ENCODE data around the gene DTWD2.
"Not testable (repeated sequence)": the region's sequence is repeated elsewhere in the genome, so short reads cannot be mapped to it uniquely, and the experiment has no call there.

The DTWD2 gene

GRCh38 chr5:118987988-118988865 lies at the start of gene DTWD2:
Gene DTWD2, minus strand, starts transcription at chr5:118988547. Its CDS starts 36 bp downstream, at chr5:118988511.
- peak; percentile 86 for DNase-seq (ENCODE audit: low read depth)

GRCh38 chr5:119037496-119038215 lies 49.3 kb upstream of the DTWD2 start:
- no peak for DNase-seq (ENCODE audit: low read depth)

GRCh38 chr5:119036101-119036762 lies 47.9 kb upstream of the DTWD2 start:
- DNase-seq (ENCODE audit: low read depth) = no peak

- no peak for DNase-seq (ENCODE audit: low read depth)
These were observed 44.8 kb upstream of the DTWD2 start for GRCh38 chr5:119033135-119033534.

- DNase-seq (ENCODE audit: low read depth) = no peak
These were observed 44.3 kb upstream of the DTWD2 start for GRCh38 chr5:119032656-119033055.

GRCh38 chr5:119031905-119032304 lies 43.6 kb upstream of the DTWD2 start:
- DNase-seq (ENCODE audit: low read depth) = peak; percentile 9

- DNase-seq (ENCODE audit: low read depth) = no peak
These were observed 42.9 kb upstream of the DTWD2 start for GRCh38 chr5:119031011-119031886.

GRCh38 chr5:119028575-119028974 lies 40.2 kb upstream of the DTWD2 start:
- no peak for DNase-seq (ENCODE audit: low read depth)

- DNase-seq (ENCODE audit: low read depth) = no peak
These were observed 34.4 kb upstream of the DTWD2 start for GRCh38 chr5:119022773-119023172.

GRCh38 chr5:119022017-119022745 lies 33.8 kb upstream of the DTWD2 start:
- DNase-seq (ENCODE audit: low read depth) = no peak

GRCh38 chr5:119021149-119021732 lies 32.9 kb upstream of the DTWD2 start:
- no peak for DNase-seq (ENCODE audit: low read depth)

- DNase-seq (ENCODE audit: low read depth) = no peak
These were observed 31.6 kb upstream of the DTWD2 start for GRCh38 chr5:119019949-119020348.

- DNase-seq (ENCODE audit: low read depth) = no peak
These were observed 31.2 kb upstream of the DTWD2 start for GRCh38 chr5:119019501-119019900.

- no peak for DNase-seq (ENCODE audit: low read depth)
These were observed 29.6 kb upstream of the DTWD2 start for GRCh38 chr5:119017994-119018393.

GRCh38 chr5:119016125-119016774 lies 27.9 kb upstream of the DTWD2 start:
- no peak for DNase-seq (ENCODE audit: low read depth)

- no peak for DNase-seq (ENCODE audit: low read depth)
These were observed 22.8 kb upstream of the DTWD2 start for GRCh38 chr5:119011186-119011585.

- no peak for DNase-seq (ENCODE audit: low read depth)
These were observed 21.9 kb upstream of the DTWD2 start for GRCh38 chr5:119010206-119010605.

- DNase-seq (ENCODE audit: low read depth) = no peak
These were observed 20.8 kb upstream of the DTWD2 start for GRCh38 chr5:119009131-119009530.

- DNase-seq (ENCODE audit: low read depth) = no peak
These were observed 11.3 kb upstream of the DTWD2 start for GRCh38 chr5:118999696-119000095.

GRCh38 chr5:118998861-118999260 lies 10.5 kb upstream of the DTWD2 start:
- DNase-seq (ENCODE audit: low read depth) = not testable (repeated sequence)

Measured in stimulated activated CD4-positive, alpha-beta T cell treated with anti-CD3 and anti-CD28 coated beads, Interleukin-2, amount 100 ng/mL, for 4 hours (primary cell).